HL-60 (cell line): ENCODE results near the gene SEZ6L2.

Experiments
- DNase-seq, 2 experiments: peaks; one replicate each; pipeline ENCODE4 v3.0.0-alpha.2; 2010 to 2020; ENCODE audit warnings: low read depth in 1 of 2, low spot score in 1 of 2
- H3K27ac ChIP-seq: fragments of 250-450 bp; sonication (Bioruptor Pico); replicated peaks from 2 replicates; pipeline ENCODE4 v1.5.1; 2020; ENCODE audit warnings: mild to moderate bottlenecking, moderate library complexity
- H3K27me3 ChIP-seq: fragments of 250-450 bp; sonication (Bioruptor Pico); 2 replicates; pipeline ENCODE4 v1.5.1; 2021; ENCODE audit warnings: mild to moderate bottlenecking, moderate library complexity; ENCODE audit not compliant: insufficient read depth, poor library complexity, severe bottlenecking
- H3K4me3 ChIP-seq: replicated peaks from 2 replicates; pipeline ENCODE4 v1.5.1; 2011; ENCODE audit warnings: mild to moderate bottlenecking, control low read depth, low read length; ENCODE audit not compliant: insufficient read depth
- CTCF ChIP-seq: IDR thresholded peaks from one replicate; pipeline ENCODE4 v1.5.1; 2011; ENCODE audit warnings: low read length, control low read depth, inconsistent platforms; ENCODE audit not compliant: insufficient read depth
- GABPA ChIP-seq: IDR thresholded peaks from 2 replicates; pipeline ENCODE4 v1.6.1; 2012; ENCODE audit warnings: low read depth
- POLR2AphosphoS5 ChIP-seq: IDR thresholded peaks from 2 replicates; pipeline ENCODE4 v1.6.1; 2012; ENCODE audit warnings: low read depth
- SPI1 ChIP-seq: IDR thresholded peaks from 2 replicates; pipeline ENCODE4 v1.6.1; 2012; ENCODE audit warnings: low read depth, mild to moderate bottlenecking, borderline replicate concordance
- TF ChIP-seq, protein P1 (sequence below): IDR thresholded peaks from 2 replicates; pipeline ENCODE4 v1.6.1; 2012; ENCODE audit warnings: low read depth; ENCODE audit not compliant: insufficient replicate concordance

Gene SEZ6L2

DNA sequence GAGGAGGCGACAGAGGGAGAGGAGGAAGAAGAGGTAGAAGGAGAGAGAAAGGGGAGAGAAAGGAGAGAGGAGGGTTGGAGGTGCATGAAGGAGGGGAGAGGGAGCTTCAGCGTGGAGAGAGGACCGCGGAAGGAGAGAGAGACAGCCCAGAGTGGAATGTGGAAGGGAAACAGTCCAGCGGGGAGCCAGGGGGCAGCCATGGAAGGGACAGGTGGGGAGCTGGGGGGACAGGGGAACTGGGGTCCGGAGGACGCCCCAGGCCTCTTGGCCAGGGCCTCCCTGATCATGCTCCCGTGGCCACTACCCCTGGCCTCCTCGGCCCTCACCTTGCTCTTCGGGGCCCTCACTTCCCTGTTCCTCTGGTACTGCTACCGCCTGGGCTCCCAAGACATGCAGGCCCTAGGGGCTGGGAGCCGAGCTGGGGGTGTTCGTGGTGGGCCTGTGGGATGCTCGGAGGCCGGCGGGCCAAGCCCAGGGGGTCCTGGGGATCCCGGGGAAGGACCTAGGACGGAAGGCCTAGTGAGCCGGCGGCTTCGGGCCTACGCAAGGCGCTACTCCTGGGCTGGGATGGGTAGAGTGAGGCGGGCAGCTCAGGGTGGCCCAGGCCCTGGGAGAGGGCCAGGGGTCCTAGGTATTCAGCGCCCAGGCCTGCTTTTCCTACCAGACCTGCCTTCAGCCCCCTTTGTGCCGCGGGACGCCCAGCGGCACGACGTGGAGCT is 1.7 kb upstream of the SEZ6L2 start:
- Histone ChIP-seq H3K4me3 (peak overlapping the region; percentile 66), H3K27me3 (peaks cover 8% of the 10 kb centered on the region), H3K27ac (no peak overlapping the region)
- no peak for DNase-seq
- no peak for TF ChIP-seq POLR2AphosphoS5
- TF ChIP-seq, protein P1, sequence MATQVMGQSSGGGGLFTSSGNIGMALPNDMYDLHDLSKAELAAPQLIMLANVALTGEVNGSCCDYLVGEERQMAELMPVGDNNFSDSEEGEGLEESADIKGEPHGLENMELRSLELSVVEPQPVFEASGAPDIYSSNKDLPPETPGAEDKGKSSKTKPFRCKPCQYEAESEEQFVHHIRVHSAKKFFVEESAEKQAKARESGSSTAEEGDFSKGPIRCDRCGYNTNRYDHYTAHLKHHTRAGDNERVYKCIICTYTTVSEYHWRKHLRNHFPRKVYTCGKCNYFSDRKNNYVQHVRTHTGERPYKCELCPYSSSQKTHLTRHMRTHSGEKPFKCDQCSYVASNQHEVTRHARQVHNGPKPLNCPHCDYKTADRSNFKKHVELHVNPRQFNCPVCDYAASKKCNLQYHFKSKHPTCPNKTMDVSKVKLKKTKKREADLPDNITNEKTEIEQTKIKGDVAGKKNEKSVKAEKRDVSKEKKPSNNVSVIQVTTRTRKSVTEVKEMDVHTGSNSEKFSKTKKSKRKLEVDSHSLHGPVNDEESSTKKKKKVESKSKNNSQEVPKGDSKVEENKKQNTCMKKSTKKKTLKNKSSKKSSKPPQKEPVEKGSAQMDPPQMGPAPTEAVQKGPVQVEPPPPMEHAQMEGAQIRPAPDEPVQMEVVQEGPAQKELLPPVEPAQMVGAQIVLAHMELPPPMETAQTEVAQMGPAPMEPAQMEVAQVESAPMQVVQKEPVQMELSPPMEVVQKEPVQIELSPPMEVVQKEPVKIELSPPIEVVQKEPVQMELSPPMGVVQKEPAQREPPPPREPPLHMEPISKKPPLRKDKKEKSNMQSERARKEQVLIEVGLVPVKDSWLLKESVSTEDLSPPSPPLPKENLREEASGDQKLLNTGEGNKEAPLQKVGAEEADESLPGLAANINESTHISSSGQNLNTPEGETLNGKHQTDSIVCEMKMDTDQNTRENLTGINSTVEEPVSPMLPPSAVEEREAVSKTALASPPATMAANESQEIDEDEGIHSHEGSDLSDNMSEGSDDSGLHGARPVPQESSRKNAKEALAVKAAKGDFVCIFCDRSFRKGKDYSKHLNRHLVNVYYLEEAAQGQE: no peak
- no peak for TF ChIP-seq GABPA
- no peak for TF ChIP-seq SPI1
- no peak for TF ChIP-seq CTCF

GRCh38 chr16:29900102-29900887 is 945 bp upstream of the SEZ6L2 start, which contains the start of gene ASPHD1:
ASPHD1 (plus strand) TSS chr16:29900488; CDS start chr16:29900972, 484 bp downstream.
- Histone ChIP-seq H3K27me3 (peaks cover 8% of the 10 kb centered on the region), H3K4me3 (peak within 1 kb of the TSS; percentile 66), H3K27ac (no peak within 1 kb of the TSS)
- peak; percentile 33 to 35 for DNase-seq
- TF ChIP-seq POLR2AphosphoS5 (no peak), SPI1 (no peak), GABPA (no peak)

DNA sequence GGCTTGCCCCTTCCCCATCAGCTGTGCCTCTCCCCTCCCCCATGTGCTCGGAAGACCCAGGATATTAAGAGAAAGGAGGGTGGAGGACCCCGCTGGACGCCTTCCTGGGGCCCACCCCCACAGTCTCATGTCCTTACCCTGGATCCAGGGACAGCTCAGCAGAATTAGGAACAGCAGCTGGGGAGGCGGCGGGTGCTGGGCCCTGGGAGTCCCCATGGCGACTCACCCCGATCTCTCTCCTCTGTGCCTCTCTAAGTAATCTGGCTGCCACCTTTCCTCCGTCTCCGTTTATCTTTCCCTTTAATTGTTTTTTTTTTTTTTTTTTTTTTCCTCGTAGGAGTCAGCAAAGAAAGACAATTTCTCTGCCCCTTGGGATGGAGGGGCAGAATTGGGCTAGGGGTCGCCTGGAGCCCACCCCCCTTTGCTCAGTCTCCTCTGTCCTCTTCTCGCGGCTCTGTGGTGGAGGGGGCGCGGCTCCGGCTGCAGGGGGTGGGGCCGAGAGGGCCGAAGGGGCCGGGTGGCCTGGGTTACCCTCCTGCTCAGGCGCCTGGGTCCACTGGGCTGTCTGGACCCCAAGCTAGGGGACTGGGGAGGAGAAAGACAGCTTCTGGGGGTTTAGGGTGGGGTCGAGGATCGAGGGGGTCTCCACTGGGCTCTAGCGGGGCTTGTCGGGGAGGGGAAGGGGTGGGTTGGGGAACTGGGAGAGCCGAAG is 390 bp downstream of the SEZ6L2 start:
- TF ChIP-seq CTCF (no peak), POLR2AphosphoS5 (no peak), SPI1 (no peak)
- TF ChIP-seq, protein P1: no peak
- peaks cover 8% of the 10 kb centered on the region for H3K27me3 ChIP-seq
- H3K4me3 ChIP-seq: no peak overlapping the region
- DNase-seq: no peak
- no peak overlapping the region for H3K27ac ChIP-seq

DNA sequence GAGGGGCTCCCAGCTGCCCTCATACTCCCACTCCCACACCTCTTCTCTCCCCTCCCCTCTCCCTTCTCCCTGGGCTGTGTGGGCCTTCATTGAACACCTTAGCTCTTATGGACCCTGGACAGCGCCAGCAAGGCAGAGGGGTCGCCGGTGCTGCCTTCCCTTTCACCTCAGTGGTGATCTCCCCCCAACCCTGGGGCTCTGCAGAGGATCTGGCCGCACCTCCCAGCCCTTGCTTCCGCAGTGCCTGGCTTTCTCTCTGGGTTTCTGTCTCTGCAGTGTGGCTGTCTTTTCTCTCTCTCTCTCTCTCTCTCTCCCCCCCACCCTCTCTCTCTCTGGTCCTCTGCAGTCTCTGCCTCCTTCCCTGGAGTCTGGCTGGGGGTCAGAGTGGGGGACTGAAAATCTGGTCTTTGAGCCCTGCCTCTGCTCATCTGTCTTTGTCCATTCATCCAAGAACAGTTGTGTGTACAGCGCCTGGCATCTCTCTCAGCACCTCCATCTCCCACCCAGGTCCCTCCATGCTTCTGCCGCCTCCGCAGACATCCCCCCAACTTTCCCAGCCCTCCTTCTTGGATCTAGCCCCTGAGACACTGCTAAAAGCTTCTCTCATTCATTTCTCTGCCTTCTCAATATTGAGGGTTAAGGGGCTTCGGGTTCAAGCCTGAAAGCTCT is 1.1 kb downstream of the SEZ6L2 start:
- no peak overlapping the region for H3K27ac ChIP-seq
- DNase-seq: no peak
- H3K27me3 ChIP-seq: peaks cover 8% of the 10 kb centered on the region
- H3K4me3 ChIP-seq: no peak overlapping the region
- TF ChIP-seq, protein P1: peak; percentile 89
- TF ChIP-seq GABPA: no peak
